Fibroblast of skin of left biceps (primary cell): ENCODE measurements around the gene HNRNPD.
"Not testable (repeated sequence)": the region's sequence is repeated elsewhere in the genome, so short reads cannot be mapped to it uniquely, and the experiment has no call there.

Experiments
- DNase-seq, 2 experiments: peaks; one replicate each; pipeline ENCODE4 v3.0.0-alpha.2; 2013; ENCODE audit warnings: low read depth in 2 of 2

The HNRNPD gene

DNA sequence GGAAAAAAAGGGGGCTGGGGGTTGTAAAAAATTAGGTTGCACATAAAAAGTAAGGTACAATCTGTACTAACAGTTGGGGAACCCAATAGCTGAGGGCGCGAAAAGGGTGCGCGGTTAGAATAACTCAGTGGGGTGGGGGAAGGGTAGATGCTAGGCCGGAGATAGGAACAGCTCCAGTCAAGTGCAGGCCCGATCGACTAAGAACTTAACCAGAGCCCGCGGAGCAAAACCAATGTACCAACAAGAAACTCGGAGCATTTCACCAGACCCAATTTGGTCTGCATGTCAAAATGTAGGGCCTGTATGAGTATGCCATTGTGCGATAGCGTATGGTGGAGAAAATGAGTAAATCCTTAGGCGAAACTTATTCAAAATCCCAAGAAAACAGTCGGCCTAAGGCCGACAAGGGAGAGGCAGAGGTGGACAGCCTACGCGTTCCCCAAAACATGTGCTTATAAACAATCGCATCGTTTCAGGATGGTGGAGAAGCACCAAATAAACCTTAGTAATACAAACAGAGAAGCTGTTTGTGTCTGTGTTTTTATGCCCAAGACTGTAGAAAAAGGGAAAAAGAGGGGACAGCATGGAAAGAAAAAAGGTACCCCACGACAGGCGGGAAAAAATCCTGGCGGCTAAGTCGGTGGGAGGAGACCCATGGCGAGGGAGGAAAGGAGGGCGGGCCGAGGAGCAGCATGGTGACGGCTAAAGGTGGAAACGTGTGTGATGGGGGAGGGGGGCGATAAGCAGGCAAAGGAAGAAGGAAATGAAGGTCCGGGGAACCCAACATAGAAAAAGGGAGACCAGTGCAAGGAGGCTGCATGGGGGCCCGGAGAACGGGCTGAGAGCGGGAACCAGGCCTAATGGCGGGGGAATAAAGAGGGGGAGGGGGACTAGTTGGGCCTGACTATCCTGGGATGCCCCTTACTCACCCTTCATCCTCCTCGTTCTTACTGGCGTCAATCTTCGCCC, 990 bp downstream of the HNRNPD start:
- peak; percentile 17 to 28 for DNase-seq

DNA sequence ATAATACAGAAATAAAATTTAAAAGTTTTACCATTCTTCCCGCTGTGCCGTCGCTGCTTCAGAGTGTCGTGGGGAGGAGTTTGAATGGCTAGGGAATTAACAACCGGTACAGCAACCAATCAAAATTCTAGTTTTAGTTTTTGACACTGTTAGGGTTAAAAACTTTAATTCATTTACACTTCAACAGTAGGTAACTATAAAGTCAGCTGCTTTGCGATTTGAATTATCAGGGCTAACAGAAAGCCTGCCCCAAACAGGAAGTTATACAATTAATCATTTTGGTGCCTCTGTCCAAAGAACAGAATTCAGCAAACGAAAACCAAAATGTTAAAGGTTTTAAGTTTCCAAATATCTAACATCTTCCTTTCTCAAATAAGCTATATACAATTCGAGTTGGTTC, 2.3 kb downstream of the HNRNPD start:
- DNase-seq = no peak

DNA sequence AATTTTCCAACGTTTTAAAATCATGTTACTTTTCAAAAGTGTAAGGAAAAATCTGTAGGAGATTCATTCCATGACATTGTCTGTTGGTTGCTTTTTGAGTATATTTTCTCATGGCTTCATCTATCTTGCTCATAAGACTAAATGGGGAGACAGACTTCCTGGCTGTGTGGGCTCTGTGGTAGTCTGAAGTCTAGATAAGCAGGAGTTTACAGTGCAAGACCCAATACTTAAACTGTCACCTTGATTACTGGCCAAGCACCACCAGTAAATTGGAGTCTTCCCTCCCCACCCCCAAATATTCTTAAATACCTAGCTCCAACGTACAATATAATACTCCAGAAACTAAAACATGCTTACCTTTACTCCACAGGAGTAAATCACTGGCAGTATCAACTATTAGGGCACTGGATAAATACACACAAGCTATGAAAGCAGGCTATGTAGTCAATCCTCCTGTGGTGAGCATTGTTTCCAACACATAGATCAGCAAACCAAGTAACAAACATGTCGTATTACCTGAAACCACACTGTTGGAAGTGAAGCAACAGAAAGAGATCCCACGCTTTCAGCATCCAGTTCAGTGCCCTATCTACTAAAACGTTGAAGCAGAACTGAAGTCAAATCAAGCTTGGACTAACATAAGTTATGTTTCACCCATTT, 6.2 kb downstream of the HNRNPD start:
- DNase-seq = no peak

DNA sequence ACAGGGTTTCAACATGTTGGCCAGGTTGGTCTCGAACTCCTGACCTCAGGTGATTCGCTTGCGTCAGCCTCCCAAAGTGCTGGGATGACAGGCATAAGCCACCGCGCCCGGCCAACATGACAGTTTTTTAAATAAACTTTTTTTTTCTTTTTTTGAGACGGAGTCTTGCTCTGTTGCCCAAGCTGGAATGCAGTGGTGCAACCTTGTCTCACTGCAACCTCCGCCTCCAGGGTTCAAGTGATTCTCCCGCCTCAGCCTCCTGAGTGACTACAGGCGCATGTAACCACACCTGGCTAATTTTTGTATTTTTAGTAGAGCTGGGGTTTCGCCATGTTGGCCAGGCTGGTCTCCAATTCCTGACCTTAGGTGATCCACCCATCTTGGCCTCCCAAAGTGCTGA, 7.4 kb downstream of the HNRNPD start:
- DNase-seq = not testable (repeated sequence)

DNA sequence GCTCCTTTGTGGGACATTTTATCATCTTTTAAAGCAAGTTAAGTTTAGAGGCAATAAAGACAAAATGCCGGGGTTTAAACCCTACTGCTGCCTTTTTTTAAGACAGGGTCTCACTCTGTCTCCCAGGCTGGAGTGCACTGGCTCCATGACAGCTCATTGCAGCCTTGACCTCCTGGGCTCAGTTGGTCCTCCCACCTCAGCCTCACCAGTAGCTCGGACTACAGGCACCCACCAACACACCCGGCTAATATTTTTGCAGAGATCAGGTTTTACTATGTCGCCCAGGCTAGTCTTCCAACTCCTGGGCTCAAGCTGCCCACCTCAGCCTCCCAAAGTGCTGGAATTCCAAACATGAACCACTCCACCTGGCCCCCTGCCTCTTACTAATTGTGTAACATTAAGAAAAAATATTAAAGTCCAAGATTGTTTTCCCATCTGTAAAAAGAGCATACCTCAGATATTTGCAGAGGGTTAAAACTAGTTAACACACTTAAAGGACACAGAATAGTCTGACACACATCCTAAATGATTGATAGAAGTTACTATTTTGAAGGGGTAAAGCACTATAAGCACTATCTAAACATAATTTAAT, 9.8 kb downstream of the HNRNPD start:
- no peak for DNase-seq

DNA sequence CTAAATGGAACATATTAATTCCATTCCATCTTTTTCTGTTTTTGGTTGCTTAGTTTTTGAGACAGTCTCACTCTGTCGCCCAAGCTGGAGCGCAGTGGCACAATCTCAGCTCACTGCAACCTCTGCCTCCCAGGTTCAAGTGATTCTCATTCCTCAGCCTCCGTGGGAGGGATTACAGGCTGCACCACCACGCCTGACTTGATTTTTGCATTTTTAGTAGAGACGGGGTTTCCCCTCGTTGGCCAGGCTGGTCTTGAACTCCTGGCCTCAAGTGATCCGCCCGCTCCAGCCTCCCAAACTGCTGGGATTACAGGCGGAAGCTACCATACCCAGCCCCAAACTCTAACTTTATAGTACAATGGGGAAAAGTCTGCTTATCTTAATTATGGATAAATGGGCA, 11.2 kb downstream of the HNRNPD start:
- DNase-seq = no peak

DNA sequence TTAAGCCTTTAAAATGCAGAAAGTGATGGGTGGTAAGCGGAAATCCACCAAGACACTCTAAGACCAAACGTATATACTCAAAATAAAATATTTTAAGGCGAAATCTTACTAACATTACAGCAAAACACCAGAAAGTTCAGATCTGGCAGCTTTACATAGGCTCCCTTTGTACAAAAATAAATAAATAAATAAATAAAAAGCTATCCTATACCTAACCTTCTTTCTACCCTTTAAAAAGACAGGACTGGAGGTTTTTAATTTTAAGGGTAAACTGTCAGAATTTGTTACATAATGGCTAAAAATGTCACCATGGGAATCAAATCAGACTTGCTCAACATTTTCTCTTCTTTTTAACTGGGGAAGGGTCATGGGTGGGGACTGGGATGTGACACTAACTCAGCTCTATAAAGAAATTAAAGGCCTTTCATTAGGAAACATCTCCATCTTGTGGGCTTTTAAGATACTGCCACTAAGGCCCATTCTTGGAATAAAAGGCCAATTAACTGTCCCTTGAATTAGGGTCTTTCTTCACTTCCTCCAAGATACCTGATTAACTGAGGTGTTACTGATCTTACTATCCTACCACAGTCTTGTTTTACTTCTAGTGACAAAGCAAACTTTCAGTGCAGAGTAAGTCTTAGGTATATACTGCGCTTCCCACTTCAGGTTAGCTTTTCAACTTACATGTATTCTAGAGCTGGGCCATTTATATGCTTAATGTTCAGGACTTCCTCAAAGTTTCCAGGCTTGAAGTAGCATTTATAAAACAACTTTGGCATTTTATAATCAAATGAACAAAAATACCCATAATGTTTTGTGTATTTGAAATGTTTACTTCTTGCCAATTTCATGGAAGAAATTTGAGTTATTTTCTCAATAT, 13.3 kb downstream of the HNRNPD start:
- no peak for DNase-seq

DNA sequence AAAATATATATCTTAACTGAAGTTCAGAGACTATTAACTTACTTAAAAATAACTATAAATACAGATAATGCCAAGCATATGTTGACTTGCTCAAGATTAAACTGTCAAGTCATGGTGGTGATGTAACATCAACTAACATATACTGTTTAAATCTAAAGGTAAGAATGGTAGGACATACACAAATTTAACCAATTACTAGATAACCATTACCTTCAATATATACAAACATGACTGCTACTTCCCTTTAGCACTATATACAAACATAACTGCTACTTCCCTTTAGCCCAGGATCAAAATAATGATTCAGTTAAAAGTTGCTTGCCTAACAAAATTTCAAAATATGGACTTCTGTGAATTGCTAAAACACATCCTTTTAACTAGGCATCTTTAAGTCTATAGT, 14.9 kb downstream of the HNRNPD start:
- no peak for DNase-seq

DNA sequence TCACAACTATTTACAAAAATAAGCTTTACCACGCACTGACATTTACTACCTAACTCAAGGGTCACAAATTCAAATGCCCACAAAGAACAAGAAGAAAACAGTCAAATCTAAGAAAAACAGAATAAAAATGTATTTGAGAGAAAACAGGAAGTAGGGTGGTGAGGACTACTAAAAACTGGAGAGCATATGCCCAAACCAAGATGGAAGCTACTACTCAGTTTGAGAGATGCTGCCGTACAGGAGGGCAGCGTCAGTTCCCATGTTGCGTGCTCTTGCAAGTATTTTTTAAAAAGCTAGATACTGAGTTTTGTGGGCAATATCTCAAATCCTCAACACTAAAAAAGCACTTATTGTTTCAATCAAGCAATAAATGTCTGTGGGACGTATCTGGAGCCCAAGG, 16.2 kb downstream of the HNRNPD start:
- no peak for DNase-seq

DNA sequence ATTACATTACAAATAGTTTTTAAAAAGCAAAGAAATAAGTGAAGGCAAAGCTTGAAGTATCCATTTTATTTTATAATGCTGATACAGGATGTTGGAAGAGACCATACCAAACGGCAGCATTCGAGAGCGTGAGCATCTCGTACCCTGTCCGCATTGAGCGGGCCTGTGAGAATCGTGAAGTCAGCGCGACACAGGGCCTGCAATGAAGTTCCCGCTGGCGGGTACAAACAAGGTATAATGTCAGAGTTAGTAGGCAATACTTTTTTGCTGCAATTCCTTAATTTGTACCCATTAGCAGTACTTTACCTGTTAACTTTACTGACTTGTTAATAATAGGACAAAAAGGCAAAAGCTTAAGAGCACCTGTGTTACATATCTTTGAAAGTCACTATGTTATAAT, 19.0 kb downstream of the HNRNPD start:
- DNase-seq = no peak

DNA sequence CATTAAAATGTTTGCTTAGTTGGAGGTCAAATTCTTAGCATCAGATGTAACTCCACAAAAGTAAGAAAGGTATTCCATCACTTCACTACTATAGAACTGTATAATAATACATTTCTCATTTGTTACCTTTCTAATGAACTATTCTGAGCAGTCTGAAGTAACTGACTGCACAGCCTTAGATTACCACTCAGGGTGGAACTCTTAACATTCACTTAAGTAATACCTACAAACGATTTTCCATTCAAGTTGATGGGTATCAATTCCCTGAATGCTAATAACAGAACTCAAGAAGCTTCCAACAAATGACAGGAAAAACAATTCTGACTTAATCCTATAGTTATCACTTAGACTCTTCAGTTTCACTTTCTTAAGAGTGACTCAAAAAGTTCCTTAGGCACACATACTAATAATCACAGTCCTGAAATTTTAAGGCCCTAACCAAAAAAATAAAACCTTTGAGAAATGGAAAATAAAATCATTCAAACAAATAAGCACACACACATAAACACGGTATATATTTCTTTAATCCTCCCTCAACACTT, 20.9 kb downstream of the HNRNPD start:
- no peak for DNase-seq

DNA sequence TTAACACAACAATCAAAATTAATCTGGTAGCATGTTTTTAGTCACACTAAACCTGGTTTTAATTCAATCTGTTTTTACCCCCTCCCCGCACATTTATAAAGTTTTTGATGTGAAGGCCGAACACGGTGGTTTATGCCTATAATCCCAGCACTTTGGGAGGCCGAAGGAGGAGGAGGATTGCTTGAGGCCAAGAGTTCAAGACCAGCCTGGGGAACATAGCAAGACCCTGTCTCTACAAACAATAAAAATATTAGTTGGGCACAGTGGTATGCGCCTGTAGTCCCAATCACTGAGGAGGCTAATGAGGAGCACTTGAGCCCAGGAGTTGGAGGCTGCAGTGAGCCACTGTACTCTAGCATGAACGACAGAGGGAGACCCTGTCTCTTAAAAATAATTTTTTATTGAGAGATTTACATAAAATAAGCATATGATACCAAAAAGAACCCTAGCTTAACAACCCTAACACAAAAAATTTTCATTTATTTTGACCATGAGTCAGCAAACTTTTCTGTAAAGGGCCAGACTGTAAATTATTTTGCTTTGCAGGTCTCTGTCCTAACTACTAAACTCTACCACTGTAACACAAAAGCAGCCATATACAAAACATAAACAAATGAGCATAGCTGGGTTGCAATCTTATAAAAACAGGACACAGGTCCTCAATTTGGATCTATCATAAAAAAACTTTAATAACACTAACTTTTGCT, 21.5 kb downstream of the HNRNPD start:
- DNase-seq = no peak

DNA sequence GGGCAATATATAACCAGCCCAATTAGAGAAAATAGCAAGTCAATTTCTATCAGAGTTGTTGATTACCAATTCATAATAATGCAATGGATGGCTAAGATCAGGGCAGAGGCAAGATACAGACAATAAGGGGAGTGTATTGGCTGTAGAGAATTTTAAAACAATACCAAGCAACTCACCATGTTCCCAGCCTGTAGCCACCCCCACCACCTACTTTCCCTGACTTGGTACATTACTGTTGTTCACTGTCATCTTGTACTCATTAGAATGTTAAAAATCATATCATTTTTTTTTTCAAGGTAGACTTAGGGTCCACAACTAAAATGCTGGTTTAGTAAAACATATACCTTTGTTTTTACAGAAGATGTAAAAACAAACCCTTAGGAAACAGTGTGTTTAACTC, 27.7 kb downstream of the HNRNPD start:
- no peak for DNase-seq

DNA sequence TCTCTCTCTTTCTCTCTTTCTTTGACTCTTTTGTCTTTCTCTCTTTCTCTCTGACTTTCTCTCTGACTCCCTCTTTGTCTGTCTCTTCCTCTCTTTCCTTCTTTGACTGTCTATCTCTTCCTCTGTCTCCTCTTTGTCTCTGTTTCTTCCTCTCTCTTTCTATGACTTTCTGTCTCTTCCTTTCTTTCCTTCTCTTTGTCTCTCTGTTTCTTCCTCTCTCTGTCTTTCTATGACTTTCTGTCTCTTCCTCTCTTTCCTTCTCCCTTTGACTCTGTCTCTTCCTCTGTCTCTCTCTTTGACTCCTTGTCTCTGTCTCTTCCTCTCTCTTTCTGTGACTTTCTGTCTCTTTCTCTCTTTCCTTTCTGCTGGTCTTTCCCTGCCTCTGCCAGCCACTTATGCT, 38.7 kb downstream of the HNRNPD start:
- DNase-seq = no peak

DNA sequence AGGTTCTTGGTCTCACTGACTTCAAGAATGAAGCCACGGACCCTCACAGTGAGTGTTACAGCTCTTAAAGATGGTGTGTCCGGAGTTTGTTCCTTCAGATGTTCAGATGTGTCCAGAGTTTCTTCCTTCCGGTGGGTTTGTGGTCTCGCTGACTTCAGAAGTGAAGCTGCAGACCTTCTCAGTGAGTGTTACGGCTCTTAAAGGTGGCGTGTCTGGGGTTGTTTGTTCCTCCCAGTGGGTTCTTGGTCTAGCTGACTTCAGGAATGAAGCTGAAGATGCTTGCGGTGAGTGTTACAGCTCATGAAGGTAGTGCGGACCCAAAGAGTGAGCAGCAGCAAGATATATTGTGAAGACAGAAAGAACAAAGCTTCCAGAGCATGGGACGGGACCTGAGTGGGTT, 40.1 kb downstream of the HNRNPD start:
- not testable (repeated sequence) for DNase-seq

DNA sequence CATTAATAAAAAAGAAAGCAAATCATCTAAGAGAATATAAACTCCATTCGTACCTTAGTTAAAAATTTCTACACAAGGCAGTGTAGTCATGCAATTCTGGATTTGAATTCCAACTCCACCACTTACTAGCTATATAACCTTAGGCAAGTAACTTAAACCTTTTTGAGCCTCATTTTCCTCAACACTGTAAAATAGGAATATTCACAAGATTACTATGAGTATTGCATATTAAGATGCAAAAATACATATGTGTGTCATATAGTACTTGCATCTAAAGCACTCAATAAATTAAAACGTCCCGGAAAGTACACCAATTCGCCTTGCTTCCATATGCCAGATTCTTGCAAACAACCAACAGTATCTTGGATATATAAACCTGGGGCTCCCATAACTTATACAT, 42.0 kb downstream of the HNRNPD start:
- DNase-seq = no peak

DNA sequence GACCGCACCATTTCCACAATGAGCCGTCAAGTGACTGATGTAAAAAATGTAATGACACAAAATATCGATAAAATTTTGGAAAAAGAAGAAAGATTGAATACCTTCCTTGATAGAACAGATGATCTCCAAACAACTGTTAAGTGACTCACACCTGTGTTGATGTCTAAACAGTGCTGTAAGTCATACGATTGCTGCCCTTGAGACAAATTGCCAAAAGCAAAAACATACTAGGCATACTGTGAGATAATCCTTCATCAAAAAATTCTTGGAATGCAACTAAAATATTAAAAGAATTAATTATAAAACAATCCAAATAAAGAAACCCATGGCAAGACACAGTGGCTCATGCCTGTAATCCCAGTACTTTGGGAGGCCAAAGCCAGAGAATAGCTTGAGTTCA, 53.4 kb downstream of the HNRNPD start:
- DNase-seq = no peak

DNA sequence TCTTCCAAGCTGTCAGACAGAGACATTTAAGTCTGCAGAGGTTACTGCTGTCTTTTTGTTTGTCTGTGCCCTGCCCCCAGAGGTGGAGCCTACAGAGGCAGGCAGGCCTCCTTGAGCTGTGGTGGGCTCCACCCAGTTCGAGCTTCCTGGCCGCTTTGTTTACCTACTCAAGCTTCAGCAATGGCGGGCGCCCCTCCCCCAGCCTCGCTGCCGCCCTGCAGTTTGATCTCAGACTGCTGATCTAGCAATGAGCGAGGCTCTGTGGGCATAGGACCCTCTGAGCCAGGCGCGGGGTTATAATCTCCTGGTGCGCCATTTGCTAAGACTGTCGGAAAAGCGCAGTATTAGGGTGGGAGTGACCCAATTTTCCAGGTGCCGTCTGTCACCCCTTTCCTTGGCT, 70.7 kb downstream of the HNRNPD start:
- DNase-seq = not testable (repeated sequence)
